Measurements from ENCODE around the gene SERPINA4. TPM values are rescaled to one million over a fixed set of nuclear protein-coding genes. Genes with fewer than 3 reads are reported as not detected.
A peak's percentile ranks its signal among the peaks of the same experiment; 100 is the strongest.

The SERPINA4 gene
- total RNA-seq, 1 experiment from 2014 or later, result not detected

DNA sequence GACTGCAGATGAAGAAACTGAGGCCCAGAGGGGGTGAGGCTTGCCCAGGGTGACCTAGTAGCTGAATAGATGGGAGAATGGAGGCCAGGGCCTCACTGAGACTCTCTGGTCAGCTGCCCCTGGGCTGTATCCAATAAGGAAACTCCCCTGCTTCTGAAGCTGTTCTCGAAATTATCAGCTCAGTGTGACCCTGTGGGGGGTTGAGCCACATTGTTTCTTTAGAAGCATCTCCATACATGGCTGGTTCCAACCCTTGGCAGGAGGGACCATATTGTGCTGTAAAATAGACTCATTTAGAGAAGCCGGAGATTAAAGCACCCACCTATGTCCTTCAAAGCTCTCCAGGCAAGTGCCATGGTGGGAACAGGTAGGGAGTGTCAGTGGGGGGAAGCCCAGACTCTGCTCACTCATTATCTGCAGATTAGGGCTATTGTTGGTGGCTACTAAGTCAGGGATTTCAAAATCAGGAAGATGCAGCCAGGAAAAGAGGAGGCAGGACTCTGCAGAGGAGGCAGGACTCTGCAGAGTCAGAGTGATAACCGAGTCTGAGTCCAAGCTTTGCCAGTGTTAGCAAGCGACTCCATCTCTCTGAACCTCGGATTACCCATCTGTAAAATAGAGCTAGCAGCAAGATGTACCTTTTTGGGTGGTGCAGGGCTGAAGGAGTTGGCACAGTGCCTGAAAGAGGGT, 23.5 kb downstream of the SERPINA4 start:
- H2AFZ ChIP-seq (ENCODE audit: low read length), result no peak overlapping the region
- Mint-ChIP-seq H3K4me1 (peaks cover 26 to 30% of the 10 kb centered on the region in 2 experiments), H3K36me3 (ENCODE audit: insufficient read depth in 1 of 3, low read depth in 3 of 3) (peaks cover 0 to 13% (median 3%) of the 10 kb centered on the region in 3 experiments; a peak in 5 of 7 replicates), H3K4me3 (no peak overlapping the region), H3K27me3 (ENCODE audit: low read depth) (peaks cover 37% of the 10 kb centered on the region), H3K27ac (peak overlapping the region in 1 of 3 experiments; percentile 34; a peak in 1 of 7 replicates), H3K9me3 (peaks cover 7 to 11% of the 10 kb centered on the region in 2 experiments)
- H4K8ac ChIP-seq (replicated peaks; ENCODE audit: insufficient read length, low read depth, low read length), result no peak overlapping the region
- H2BK120ac ChIP-seq (ENCODE audit: low read depth, low read length, poor library complexity, severe bottlenecking), result no peak overlapping the region
- TF ChIP-seq, protein P1, sequence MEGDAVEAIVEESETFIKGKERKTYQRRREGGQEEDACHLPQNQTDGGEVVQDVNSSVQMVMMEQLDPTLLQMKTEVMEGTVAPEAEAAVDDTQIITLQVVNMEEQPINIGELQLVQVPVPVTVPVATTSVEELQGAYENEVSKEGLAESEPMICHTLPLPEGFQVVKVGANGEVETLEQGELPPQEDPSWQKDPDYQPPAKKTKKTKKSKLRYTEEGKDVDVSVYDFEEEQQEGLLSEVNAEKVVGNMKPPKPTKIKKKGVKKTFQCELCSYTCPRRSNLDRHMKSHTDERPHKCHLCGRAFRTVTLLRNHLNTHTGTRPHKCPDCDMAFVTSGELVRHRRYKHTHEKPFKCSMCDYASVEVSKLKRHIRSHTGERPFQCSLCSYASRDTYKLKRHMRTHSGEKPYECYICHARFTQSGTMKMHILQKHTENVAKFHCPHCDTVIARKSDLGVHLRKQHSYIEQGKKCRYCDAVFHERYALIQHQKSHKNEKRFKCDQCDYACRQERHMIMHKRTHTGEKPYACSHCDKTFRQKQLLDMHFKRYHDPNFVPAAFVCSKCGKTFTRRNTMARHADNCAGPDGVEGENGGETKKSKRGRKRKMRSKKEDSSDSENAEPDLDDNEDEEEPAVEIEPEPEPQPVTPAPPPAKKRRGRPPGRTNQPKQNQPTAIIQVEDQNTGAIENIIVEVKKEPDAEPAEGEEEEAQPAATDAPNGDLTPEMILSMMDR (conservative IDR thresholded peaks at IDR 0.05), result no peak
- H3T11ph ChIP-seq (ENCODE audit: low read length), result no peak overlapping the region
- no peak overlapping the region for H4K91ac ChIP-seq (ENCODE audit: insufficient read length, low read depth, low read length)
- no peaks in the 10 kb centered on the region for H3K4me1 ChIP-seq (ENCODE audit: insufficient read depth, low read length)
- H3K79me2 ChIP-seq (ENCODE audit: insufficient read depth, low read length), result no peaks in the 10 kb centered on the region
- H2BK15ac ChIP-seq (ENCODE audit: low read depth, low read length), result no peak overlapping the region
- H3K9ac ChIP-seq (ENCODE audit: extremely low read depth, insufficient read length, low read length), result no peak overlapping the region
- H3K23me2 ChIP-seq (ENCODE audit: insufficient read length, low read depth, low read length, poor library complexity, severe bottlenecking), result no peaks in the 10 kb centered on the region
- H2BK12ac ChIP-seq (ENCODE audit: insufficient read length, low read depth, low read length), result no peak overlapping the region
- no peak overlapping the region for H2BK5ac ChIP-seq (ENCODE audit: insufficient read length, low read length)
- no peak overlapping the region for H3K4me2 ChIP-seq (ENCODE audit: insufficient read depth, insufficient read length, low read length)
- no peaks in the 10 kb centered on the region for H3K27me3 ChIP-seq (ENCODE audit: insufficient read depth, low read length)
- H3K18ac ChIP-seq (ENCODE audit: insufficient read length, low read depth, low read length), result no peak overlapping the region
- no peaks in the 10 kb centered on the region for H4K20me1 ChIP-seq (ENCODE audit: control insufficient read depth, insufficient read depth, insufficient read length)
- H3K14ac ChIP-seq (ENCODE audit: insufficient read depth, low read length), result no peak overlapping the region
- no peak overlapping the region for H2AK5ac ChIP-seq (ENCODE audit: insufficient read length, low read length)
- H3K4ac ChIP-seq (ENCODE audit: low read depth, low read length), result no peak overlapping the region
- no peak overlapping the region for H4K5ac ChIP-seq (ENCODE audit: insufficient read length, low read depth, low read length)
- WGBS (ENCODE audit: extremely low coverage, insufficient read length, low lambda C conversion rate), result no CpG with 5 or more reads among the region's 5 CpGs
- no peak overlapping the region for H3K23ac ChIP-seq (ENCODE audit: insufficient read length, low read depth, low read length)
- H3K9me3 ChIP-seq (ENCODE audit: control insufficient read depth, low read depth, low read length), result no peaks in the 10 kb centered on the region
- H2BK20ac ChIP-seq (ENCODE audit: low read depth, low read length, poor library complexity, severe bottlenecking), result no peak overlapping the region
- DNase-seq, result no peak
- no peak overlapping the region for H3K27ac ChIP-seq (ENCODE audit: insufficient read length, low read depth, low read length)
- H3K56ac ChIP-seq (ENCODE audit: insufficient read length, low read depth, low read length), result no peak overlapping the region
- no peaks in the 10 kb centered on the region for H3K79me1 ChIP-seq (ENCODE audit: insufficient read depth, low read depth, low read length, poor library complexity, severe bottlenecking)

Data from H9 (cell line).